AG09319 (cell line): Measurements from ENCODE around the gene NTNG1.

Source experiments
- DNase-seq: peaks from one replicate; pipeline ENCODE4 v3.0.0-alpha.2; 2010; ENCODE audit warnings: low read depth; ENCODE audit errors: extremely low read depth
- CTCF ChIP-seq: IDR thresholded peaks from 2 replicates; pipeline ENCODE4 v1.5.1; 2011; ENCODE audit warnings: low read depth, mild to moderate bottlenecking, inconsistent platforms, low read length, moderate library complexity

NTNG1 gene

GRCh38 chr1:107175102-107175909, 34.5 kb downstream of the NTNG1 start:
- DNase-seq: no peak

GRCh38 chr1:107181253-107181969, 40.6 kb downstream of the NTNG1 start:
- TF ChIP-seq CTCF: no peak
- no peak for DNase-seq

More at GRCh38 chr1:107175102-107175909, 34.5 kb downstream of the NTNG1 start:
- TF ChIP-seq CTCF: no peak

- no peak for TF ChIP-seq CTCF
- no peak for DNase-seq
Measured at GRCh38 chr1:107183011-107183410, 42.2 kb downstream of the NTNG1 start.

GRCh38 chr1:107184888-107185287, 44.0 kb downstream of the NTNG1 start:
- no peak for TF ChIP-seq CTCF
- no peak for DNase-seq

GRCh38 chr1:107187399-107187798, 46.6 kb downstream of the NTNG1 start:
- DNase-seq: no peak
- no peak for TF ChIP-seq CTCF

- DNase-seq: no peak
- TF ChIP-seq CTCF: no peak
Measured at GRCh38 chr1:107188160-107188559, 47.3 kb downstream of the NTNG1 start.

- no peak for DNase-seq
- TF ChIP-seq CTCF: no peak
Measured at GRCh38 chr1:107194380-107194779, 53.5 kb downstream of the NTNG1 start.
